AG09309 (cell line): ENCODE results near the gene CAPN5.

ENCODE experiments used
- DNase-seq: peaks from one replicate; pipeline ENCODE4 v3.0.0-alpha.2; 2010; ENCODE audit warnings: low read depth
- H3K4me3 ChIP-seq: 2 replicates; pipeline ENCODE4 v1.5.1; 2011; ENCODE audit warnings: mild to moderate bottlenecking, low read depth, low read length, moderate library complexity; ENCODE audit not compliant: control insufficient read depth
- TF ChIP-seq, protein P1 (sequence below): IDR thresholded peaks from 2 replicates; pipeline ENCODE4 v1.5.1; 2011; ENCODE audit warnings: mild to moderate bottlenecking, low read depth, low read length, inconsistent platforms; ENCODE audit not compliant: insufficient read depth, control insufficient read depth; ENCODE audit errors: missing control alignments

Gene CAPN5

DNA sequence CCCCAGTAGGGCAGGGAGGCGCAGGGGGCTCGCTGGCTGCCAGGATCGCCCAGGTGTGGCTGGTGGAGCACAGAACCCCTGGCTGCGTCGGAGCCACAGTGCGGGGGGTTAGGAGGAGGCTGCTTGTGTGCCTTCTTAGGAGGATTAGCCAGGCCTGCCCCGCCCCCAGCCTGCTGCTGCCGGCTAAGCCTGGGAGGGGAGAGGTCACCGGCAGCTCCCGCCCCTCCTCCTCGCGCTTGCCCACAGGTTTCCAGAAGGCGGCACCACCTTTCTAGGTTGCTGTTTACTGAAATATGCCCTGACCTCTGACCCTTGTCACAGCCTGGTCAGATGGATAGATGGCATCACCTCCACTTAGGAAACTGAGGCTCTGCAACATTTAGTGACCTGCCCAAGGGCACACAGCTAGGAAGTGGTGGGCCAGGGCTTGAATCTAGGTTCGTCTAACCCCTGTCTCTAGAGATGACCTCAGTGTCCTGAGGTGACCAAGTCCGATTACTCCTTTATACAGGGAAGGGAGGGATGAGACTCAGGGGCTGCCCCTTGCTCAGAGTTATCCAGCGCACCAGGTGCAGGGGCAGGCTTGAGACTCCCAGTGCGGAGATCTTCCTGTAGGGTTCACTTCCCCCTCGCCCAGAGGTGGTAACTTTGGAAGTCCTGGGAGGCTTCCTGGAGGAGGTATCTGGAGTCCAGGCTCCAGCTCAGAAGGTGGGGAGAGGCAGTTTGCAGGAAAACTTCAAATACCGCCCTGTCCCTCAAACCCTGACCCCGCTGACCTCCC is 105.3 kb downstream of the CAPN5 start:
- TF ChIP-seq, protein P1, sequence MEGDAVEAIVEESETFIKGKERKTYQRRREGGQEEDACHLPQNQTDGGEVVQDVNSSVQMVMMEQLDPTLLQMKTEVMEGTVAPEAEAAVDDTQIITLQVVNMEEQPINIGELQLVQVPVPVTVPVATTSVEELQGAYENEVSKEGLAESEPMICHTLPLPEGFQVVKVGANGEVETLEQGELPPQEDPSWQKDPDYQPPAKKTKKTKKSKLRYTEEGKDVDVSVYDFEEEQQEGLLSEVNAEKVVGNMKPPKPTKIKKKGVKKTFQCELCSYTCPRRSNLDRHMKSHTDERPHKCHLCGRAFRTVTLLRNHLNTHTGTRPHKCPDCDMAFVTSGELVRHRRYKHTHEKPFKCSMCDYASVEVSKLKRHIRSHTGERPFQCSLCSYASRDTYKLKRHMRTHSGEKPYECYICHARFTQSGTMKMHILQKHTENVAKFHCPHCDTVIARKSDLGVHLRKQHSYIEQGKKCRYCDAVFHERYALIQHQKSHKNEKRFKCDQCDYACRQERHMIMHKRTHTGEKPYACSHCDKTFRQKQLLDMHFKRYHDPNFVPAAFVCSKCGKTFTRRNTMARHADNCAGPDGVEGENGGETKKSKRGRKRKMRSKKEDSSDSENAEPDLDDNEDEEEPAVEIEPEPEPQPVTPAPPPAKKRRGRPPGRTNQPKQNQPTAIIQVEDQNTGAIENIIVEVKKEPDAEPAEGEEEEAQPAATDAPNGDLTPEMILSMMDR = no peak
- no peak for DNase-seq
- no peak overlapping the region for H3K4me3 ChIP-seq

DNA sequence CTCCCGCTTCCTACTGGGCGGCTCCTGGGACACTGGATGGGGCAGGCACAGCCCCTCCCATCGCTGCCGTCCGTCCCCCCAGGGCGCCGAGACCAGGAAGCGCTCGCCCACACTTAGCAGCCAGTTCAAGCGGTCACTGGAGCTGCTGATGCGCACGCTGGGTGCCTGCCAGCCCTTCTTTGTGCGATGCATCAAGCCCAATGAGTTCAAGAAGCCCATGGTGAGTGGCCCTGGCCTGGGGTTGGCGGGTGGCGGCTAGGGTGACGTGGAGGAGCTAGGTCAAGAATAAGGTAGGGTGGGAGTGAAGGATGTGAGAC is 105.9 kb downstream of the CAPN5 start:
- H3K4me3 ChIP-seq = no peak overlapping the region
- no peak for DNase-seq
- TF ChIP-seq, protein P1 = no peak

DNA sequence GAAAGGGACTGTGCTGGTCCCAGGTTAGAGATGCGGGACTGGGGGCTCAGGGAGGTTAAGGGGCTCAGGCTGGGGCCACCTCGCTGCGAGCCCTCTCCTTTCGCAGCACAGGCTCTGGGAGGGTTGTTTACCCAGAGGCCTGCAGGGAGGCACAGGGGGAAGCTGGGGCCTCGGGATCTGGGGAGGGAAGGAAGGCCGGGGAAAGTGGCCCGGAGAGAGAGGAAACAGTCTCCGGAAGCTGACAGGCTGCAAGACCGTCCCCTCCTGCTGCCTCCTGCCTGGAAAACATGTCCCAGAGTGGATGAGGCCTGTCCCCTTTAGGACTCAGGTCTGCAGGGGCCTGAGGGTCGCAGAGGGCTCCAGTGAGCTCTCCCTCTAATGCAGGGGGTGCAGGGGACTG is 106.7 kb downstream of the CAPN5 start:
- H3K4me3 ChIP-seq = no peak overlapping the region
- DNase-seq = no peak
- TF ChIP-seq, protein P1 = no peak

DNA sequence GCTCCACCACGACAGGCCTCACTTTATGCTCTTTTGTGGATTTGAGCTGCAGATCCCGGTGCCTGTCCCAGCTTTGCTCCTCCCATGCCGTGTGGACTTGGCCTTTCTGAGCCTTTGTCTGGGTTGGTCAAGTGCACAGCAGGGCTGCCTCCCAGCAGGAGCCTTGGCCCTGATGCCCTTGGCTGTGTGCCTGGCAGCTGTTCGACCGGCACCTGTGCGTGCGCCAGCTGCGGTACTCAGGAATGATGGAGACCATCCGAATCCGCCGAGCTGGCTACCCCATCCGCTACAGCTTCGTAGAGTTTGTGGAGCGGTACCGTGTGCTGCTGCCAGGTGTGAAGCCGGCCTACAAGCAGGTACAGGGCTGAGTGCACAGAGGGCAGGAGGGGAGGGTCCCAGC is 107.8 kb downstream of the CAPN5 start:
- DNase-seq = no peak
- no peak overlapping the region for H3K4me3 ChIP-seq
- TF ChIP-seq, protein P1 = no peak

DNA sequence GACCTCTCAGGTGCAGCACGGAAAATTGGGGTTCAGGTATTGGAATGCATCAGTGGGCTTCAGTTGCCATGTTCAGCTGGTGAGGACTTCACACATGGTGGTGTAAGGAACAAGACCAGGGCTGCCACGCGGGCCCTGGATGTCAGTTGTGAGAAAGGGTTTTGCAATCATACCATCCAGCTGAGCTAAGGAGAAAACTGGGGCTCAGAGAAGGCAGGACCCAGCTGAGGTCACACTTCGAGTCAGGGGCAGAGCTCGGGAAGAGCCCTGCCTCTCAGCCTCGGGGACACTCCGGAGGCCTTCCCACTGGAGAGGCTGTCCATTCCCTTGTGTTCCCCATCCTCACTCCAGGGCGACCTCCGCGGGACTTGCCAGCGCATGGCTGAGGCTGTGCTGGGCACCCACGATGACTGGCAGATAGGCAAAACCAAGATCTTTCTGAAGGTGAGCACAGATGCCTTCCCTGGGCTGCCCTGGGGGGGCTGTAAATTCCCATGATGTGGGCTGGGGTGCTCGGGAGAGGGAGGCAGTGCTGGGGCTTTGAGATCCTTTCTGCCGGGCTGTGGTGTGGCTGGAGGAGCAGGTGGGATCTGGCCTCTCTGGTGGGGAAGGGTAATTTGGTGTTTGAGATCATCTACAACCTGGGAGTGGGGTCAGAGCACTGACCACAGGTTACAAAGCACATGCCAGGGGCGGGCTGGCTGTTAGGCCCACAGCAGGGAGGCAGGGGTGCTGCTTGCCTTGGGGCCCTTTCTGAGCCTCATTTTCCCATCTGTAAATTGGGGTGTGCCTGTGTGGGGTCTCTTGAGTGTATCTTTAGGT is 108.5 kb downstream of the CAPN5 start:
- no peak for DNase-seq
- TF ChIP-seq, protein P1 = no peak
- no peak overlapping the region for H3K4me3 ChIP-seq
